ENCODE data around the gene ROCK1. TPM values are rescaled to one million over a fixed set of nuclear protein-coding genes. Genes with fewer than 3 reads are reported as not detected.

The ROCK1 gene
- total RNA-seq, 2 experiments from 2014 or later, result 54.8 to 58.0 TPM

GRCh38 chr18:21110713-21111345 lies 784 bp downstream of the ROCK1 start:
- ChIA-PET CTCF (interaction anchor here (1.1 kb wide), 1 partner anchor 490 kb away, joined by 4 read pairs; the partner anchor contains the start of gene ESCO1), POLR2A (interaction anchor here (0.7 to 1.0 kb wide), 3 partner anchors 20 to 594 kb away, joined by 3 read pairs; partner anchors contain the start of gene ABHD3)

- POLR2A ChIA-PET, result no interaction called here
- CTCF ChIA-PET, result no interaction called here
These were observed 1.5 kb downstream of the ROCK1 start for GRCh38 chr18:21109936-21110712.

- POLR2A ChIA-PET, result no interaction called here
- CTCF ChIA-PET, result no interaction called here
These were observed 5.7 kb downstream of the ROCK1 start for GRCh38 chr18:21105936-21106335.

- ChIA-PET POLR2A (no interaction called here), CTCF (no interaction called here)
These were observed 10.4 kb downstream of the ROCK1 start for GRCh38 chr18:21101172-21101571.

- ChIA-PET CTCF (interaction anchor here (0.7 kb wide), 1 partner anchor 771 kb away, joined by 3 read pairs; no protein-coding TSS in a partner anchor), POLR2A (no interaction called here)
These were observed 10.9 kb downstream of the ROCK1 start for GRCh38 chr18:21100678-21101077.

GRCh38 chr18:21100146-21100545 lies 11.5 kb downstream of the ROCK1 start:
- CTCF ChIA-PET, result interaction anchor here (0.7 kb wide), 1 partner anchor 771 kb away, joined by 3 read pairs; no protein-coding TSS in a partner anchor

GRCh38 chr18:21099442-21099841 lies 12.2 kb downstream of the ROCK1 start:
- ChIA-PET POLR2A (interaction anchor here (0.6 kb wide), 1 partner anchor 66 kb away, joined by 6 read pairs; no protein-coding TSS in a partner anchor), CTCF (interaction anchor here (0.6 kb wide), 1 partner anchor 8 kb away, joined by 3 read pairs; no protein-coding TSS in a partner anchor)

More at GRCh38 chr18:21100146-21100545, 11.5 kb downstream of the ROCK1 start:
- POLR2A ChIA-PET, result interaction anchor here (0.6 kb wide), 1 partner anchor 66 kb away, joined by 6 read pairs; no protein-coding TSS in a partner anchor

- ChIA-PET CTCF (no interaction called here), POLR2A (no interaction called here)
These were observed 14.9 kb downstream of the ROCK1 start for GRCh38 chr18:21096760-21097159.

GRCh38 chr18:21093133-21093532 lies 18.5 kb downstream of the ROCK1 start:
- CTCF ChIA-PET, result interaction anchor here (0.7 kb wide), 1 partner anchor 16 kb away, joined by 4 read pairs; no protein-coding TSS in a partner anchor

GRCh38 chr18:21090680-21091079 lies 20.9 kb downstream of the ROCK1 start:
- ChIA-PET POLR2A (interaction anchor here (1.0 kb wide), 1 partner anchor 20 kb away, joined by 3 read pairs; the partner anchor contains the start of gene ROCK1), CTCF (interaction anchor here (0.6 kb wide), 1 partner anchor 9 kb away, joined by 3 read pairs; no protein-coding TSS in a partner anchor)

More at GRCh38 chr18:21093133-21093532, 18.5 kb downstream of the ROCK1 start:
- POLR2A ChIA-PET, result no interaction called here

GRCh38 chr18:21085579-21086166 lies 25.9 kb downstream of the ROCK1 start:
- CTCF ChIA-PET, result no interaction called here
- POLR2A ChIA-PET, result no interaction called here

GRCh38 chr18:21084511-21085078 lies 27.0 kb downstream of the ROCK1 start:
- ChIA-PET CTCF (no interaction called here), POLR2A (no interaction called here)

GRCh38 chr18:21083017-21083416 lies 28.6 kb downstream of the ROCK1 start:
- POLR2A ChIA-PET, result no interaction called here
- CTCF ChIA-PET, result no interaction called here

- ChIA-PET CTCF (no interaction called here), POLR2A (no interaction called here)
These were observed 30.2 kb downstream of the ROCK1 start for GRCh38 chr18:21081426-21081825.

GRCh38 chr18:21080576-21080975 lies 31.0 kb downstream of the ROCK1 start:
- CTCF ChIA-PET, result no interaction called here
- POLR2A ChIA-PET, result no interaction called here

- CTCF ChIA-PET, result no interaction called here
- POLR2A ChIA-PET, result no interaction called here
These were observed 37.0 kb downstream of the ROCK1 start for GRCh38 chr18:21074336-21075323.

GRCh38 chr18:21073180-21073579 lies 38.4 kb downstream of the ROCK1 start:
- CTCF ChIA-PET, result no interaction called here
- POLR2A ChIA-PET, result no interaction called here

GRCh38 chr18:21071071-21071470 lies 40.5 kb downstream of the ROCK1 start:
- ChIA-PET CTCF (no interaction called here), POLR2A (no interaction called here)

- ChIA-PET POLR2A (no interaction called here), CTCF (no interaction called here)
These were observed 42.1 kb downstream of the ROCK1 start for GRCh38 chr18:21069468-21069867.

Data from activated CD8-positive, alpha-beta memory T cell treated with anti-CD3 and anti-CD28 coated beads for 36 hours (primary cell).